GM06990 (cell line): ENCODE data around the gene RRM2.

Source experiments
- DNase-seq: peaks from one replicate; pipeline ENCODE4 v3.0.0-alpha.2; 2011; ENCODE audit not compliant: insufficient read length; ENCODE audit errors: extremely low read depth
- H3K27me3 ChIP-seq: replicated peaks from 2 replicates; pipeline ENCODE4 v1.6.0; 2011; ENCODE audit warnings: low read length; ENCODE audit not compliant: control insufficient read depth, insufficient read depth
- H3K36me3 ChIP-seq: 2 replicates; pipeline ENCODE4 v1.5.1; 2011; ENCODE audit warnings: low read length; ENCODE audit not compliant: control insufficient read depth, insufficient read depth
- H3K4me3 ChIP-seq: replicated peaks from 2 replicates; pipeline ENCODE4 v1.5.1; 2011; ENCODE audit warnings: low read depth, mild to moderate bottlenecking, control low read depth, low read length
- TF ChIP-seq, protein P1 (sequence below): IDR thresholded peaks from 2 replicates; pipeline ENCODE4 v1.5.1; 2011; ENCODE audit warnings: low read length, control low read depth, mild to moderate bottlenecking, inconsistent platforms; ENCODE audit not compliant: insufficient read depth, poor library complexity, severe bottlenecking

RRM2 gene

GRCh38 chr2:10178751-10179150 lies 56.2 kb downstream of the RRM2 start:
- TF ChIP-seq, protein P1, sequence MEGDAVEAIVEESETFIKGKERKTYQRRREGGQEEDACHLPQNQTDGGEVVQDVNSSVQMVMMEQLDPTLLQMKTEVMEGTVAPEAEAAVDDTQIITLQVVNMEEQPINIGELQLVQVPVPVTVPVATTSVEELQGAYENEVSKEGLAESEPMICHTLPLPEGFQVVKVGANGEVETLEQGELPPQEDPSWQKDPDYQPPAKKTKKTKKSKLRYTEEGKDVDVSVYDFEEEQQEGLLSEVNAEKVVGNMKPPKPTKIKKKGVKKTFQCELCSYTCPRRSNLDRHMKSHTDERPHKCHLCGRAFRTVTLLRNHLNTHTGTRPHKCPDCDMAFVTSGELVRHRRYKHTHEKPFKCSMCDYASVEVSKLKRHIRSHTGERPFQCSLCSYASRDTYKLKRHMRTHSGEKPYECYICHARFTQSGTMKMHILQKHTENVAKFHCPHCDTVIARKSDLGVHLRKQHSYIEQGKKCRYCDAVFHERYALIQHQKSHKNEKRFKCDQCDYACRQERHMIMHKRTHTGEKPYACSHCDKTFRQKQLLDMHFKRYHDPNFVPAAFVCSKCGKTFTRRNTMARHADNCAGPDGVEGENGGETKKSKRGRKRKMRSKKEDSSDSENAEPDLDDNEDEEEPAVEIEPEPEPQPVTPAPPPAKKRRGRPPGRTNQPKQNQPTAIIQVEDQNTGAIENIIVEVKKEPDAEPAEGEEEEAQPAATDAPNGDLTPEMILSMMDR, result no peak
- no peak for DNase-seq
- Histone ChIP-seq H3K27me3 (no peaks in the 10 kb centered on the region), H3K36me3 (no peaks in the 10 kb centered on the region), H3K4me3 (no peak overlapping the region)

DNA sequence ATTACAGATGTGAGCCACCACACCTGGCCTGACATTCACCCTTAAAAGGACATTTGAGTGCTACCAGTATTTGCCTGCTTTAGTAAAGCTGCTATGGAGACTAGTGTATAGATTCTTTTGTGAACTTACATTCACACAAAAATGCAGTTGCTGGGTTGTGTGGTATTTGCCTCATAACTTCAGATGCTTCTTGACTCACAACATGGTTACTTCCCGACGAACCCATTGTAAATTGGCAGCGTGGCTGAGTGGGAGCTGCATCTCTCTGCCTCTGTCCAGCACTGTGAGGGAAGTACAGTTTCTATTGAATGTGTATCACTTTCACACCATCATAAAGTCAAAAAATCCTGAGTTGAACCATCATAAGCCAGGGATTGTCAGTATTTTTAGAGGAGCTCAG lies 56.9 kb downstream of the RRM2 start:
- no peak for DNase-seq
- TF ChIP-seq, protein P1, result no peak
- Histone ChIP-seq H3K4me3 (no peak overlapping the region), H3K27me3 (no peaks in the 10 kb centered on the region), H3K36me3 (no peaks in the 10 kb centered on the region)

GRCh38 chr2:10180229-10180628 lies 57.7 kb downstream of the RRM2 start:
- TF ChIP-seq, protein P1, result no peak
- Histone ChIP-seq H3K36me3 (no peaks in the 10 kb centered on the region), H3K27me3 (no peaks in the 10 kb centered on the region), H3K4me3 (no peak overlapping the region)
- DNase-seq, result no peak
